Measurements from ENCODE around the gene TVP23A. TPM values are rescaled to one million over a fixed set of nuclear protein-coding genes. Genes with fewer than 3 reads are reported as not detected.

TVP23A gene
- total RNA-seq, 4 donors from 2014 or later: 0.64 TPM; not detected in 3

GRCh38 chr16:10770907-10771306, 47.7 kb downstream of the TVP23A start:
- peaks cover 19% of the 10 kb centered on the region for H3K36me3 ChIP-seq
- 77% methylated on average over 1 of the region's 1 CpG for WGBS
- H3K27ac ChIP-seq: no peak overlapping the region
- no peaks in the 10 kb centered on the region for H3K9me3 ChIP-seq
- H3K4me1 ChIP-seq: no peaks in the 10 kb centered on the region
- H3K27me3 ChIP-seq: no peaks in the 10 kb centered on the region
- TF ChIP-seq POLR2AphosphoS5 (IDR thresholded peaks at IDR 0.05) (no peak), EP300 (IDR thresholded peaks at IDR 0.05) (no peak), POLR2A (IDR thresholded peaks at IDR 0.05) (no peak), CTCF (IDR thresholded peaks at IDR 0.05) (no peak)
- no peak overlapping the region for H3K4me3 ChIP-seq
- DNase-seq (ENCODE audit: low spot score in 2 of 2): no peak

- H3K9me3 ChIP-seq: no peaks in the 10 kb centered on the region
- no peak for TF ChIP-seq EP300 (IDR thresholded peaks at IDR 0.05)
- 68% methylated on average over 7 of the region's 7 CpGs for WGBS
- peaks cover 22% of the 10 kb centered on the region for H3K36me3 ChIP-seq
- no peak overlapping the region for H3K4me3 ChIP-seq
- no peaks in the 10 kb centered on the region for H3K4me1 ChIP-seq
- H3K27ac ChIP-seq: no peak overlapping the region
- no peak for DNase-seq (ENCODE audit: low spot score in 2 of 2)
- no peaks in the 10 kb centered on the region for H3K27me3 ChIP-seq
These were observed 49.2 kb downstream of the TVP23A start for GRCh38 chr16:10769381-10769780.

GRCh38 chr16:10767127-10767526, 51.5 kb downstream of the TVP23A start:
- Histone ChIP-seq H3K27ac (no peak overlapping the region), H3K4me1 (no peaks in the 10 kb centered on the region), H3K4me3 (no peak overlapping the region), H3K36me3 (peaks cover 45% of the 10 kb centered on the region), H3K9me3 (no peaks in the 10 kb centered on the region), H3K27me3 (no peaks in the 10 kb centered on the region)
- DNase-seq (ENCODE audit: low spot score in 2 of 2): no peak
- WGBS: 76% methylated on average over 5 of the region's 7 CpGs
- no peak for TF ChIP-seq EP300 (IDR thresholded peaks at IDR 0.05)
- TF ChIP-seq CTCF (IDR thresholded peaks at IDR 0.05): no peak
- TF ChIP-seq POLR2A (IDR thresholded peaks at IDR 0.05): no peak
- no peak for TF ChIP-seq POLR2AphosphoS5 (IDR thresholded peaks at IDR 0.05)

GRCh38 chr16:10765772-10766171, 52.8 kb downstream of the TVP23A start:
- H3K9me3 ChIP-seq: no peaks in the 10 kb centered on the region
- H3K27me3 ChIP-seq: no peaks in the 10 kb centered on the region
- no peak overlapping the region for H3K4me3 ChIP-seq
- DNase-seq (ENCODE audit: low spot score in 2 of 2): no peak
- peaks cover 58% of the 10 kb centered on the region for H3K36me3 ChIP-seq
- no peak overlapping the region for H3K27ac ChIP-seq
- no peaks in the 10 kb centered on the region for H3K4me1 ChIP-seq
- 81% methylated on average over 4 of the region's 4 CpGs for WGBS
- TF ChIP-seq EP300 (IDR thresholded peaks at IDR 0.05): no peak
- TF ChIP-seq POLR2A (IDR thresholded peaks at IDR 0.05): no peak
- no peak for TF ChIP-seq POLR2AphosphoS5 (IDR thresholded peaks at IDR 0.05)
- no peak for TF ChIP-seq CTCF (IDR thresholded peaks at IDR 0.05)

- Histone ChIP-seq H3K36me3 (peaks cover 74% of the 10 kb centered on the region), H3K4me1 (no peaks in the 10 kb centered on the region)
- WGBS: 99% methylated on average over 7 of the region's 7 CpGs
These were observed 55.1 kb downstream of the TVP23A start for GRCh38 chr16:10763456-10763855.

More at GRCh38 chr16:10763456-10763855, 55.1 kb downstream of the TVP23A start:
- TF ChIP-seq POLR2AphosphoS5 (IDR thresholded peaks at IDR 0.05) (no peak), EP300 (IDR thresholded peaks at IDR 0.05) (no peak), POLR2A (IDR thresholded peaks at IDR 0.05) (no peak), CTCF (IDR thresholded peaks at IDR 0.05) (no peak)
- no peak overlapping the region for H3K27ac ChIP-seq
- H3K4me3 ChIP-seq: no peak overlapping the region
- H3K27me3 ChIP-seq: no peaks in the 10 kb centered on the region
- H3K9me3 ChIP-seq: no peaks in the 10 kb centered on the region
- DNase-seq (ENCODE audit: low spot score in 2 of 2): no peak

Measured in suprapubic skin (tissue), 4 donors.